Liver (tissue), 9 donors: ENCODE data around the gene LAMA2. TPM values are rescaled to one million over a fixed set of nuclear protein-coding genes. Genes with fewer than 3 reads are reported as not detected.

Source experiments
- DNase-seq: peaks from one replicate; pipeline ENCODE4 v3.0.0-alpha.2; 2017; ENCODE audit warnings: low spot score
- H3K27ac ChIP-seq, 2 donors: one replicate each; pipeline ENCODE4 v1.7.0; 2013; ENCODE audit warnings: inconsistent platforms in 2 of 2, low read length in 2 of 2, control low read depth in 1 of 2, low read depth in 1 of 2, mild to moderate bottlenecking in 1 of 2
- H3K27me3 ChIP-seq, 4 donors: one replicate each; pipeline versions ENCODE4 v1.6.1 to v1.7.0; 2013; ENCODE audit warnings: low read length in 3 of 4, inconsistent platforms in 1 of 4, mild to moderate bottlenecking in 1 of 4, moderate library complexity in 1 of 4; ENCODE audit not compliant: control insufficient read depth in 4 of 4, insufficient read depth in 4 of 4
- H3K36me3 ChIP-seq, 4 donors: one replicate each; pipeline versions ENCODE4 v1.6.1 to v1.7.0; 2013; ENCODE audit warnings: low read length in 3 of 4, mild to moderate bottlenecking in 3 of 4, low read depth in 1 of 4, moderate library complexity in 1 of 4; ENCODE audit not compliant: control insufficient read depth in 4 of 4, insufficient read depth in 3 of 4
- H3K4me1 ChIP-seq, 4 donors: one replicate each; pipeline versions ENCODE4 v1.6.1 to v1.7.0; 2013; ENCODE audit warnings: low read length in 3 of 4, mild to moderate bottlenecking in 3 of 4, moderate library complexity in 1 of 4; ENCODE audit not compliant: control insufficient read depth in 4 of 4, insufficient read depth in 4 of 4
- H3K4me3 ChIP-seq, 3 donors: one replicate each; pipeline versions ENCODE4 v1.6.1 to v1.7.0; 2013; ENCODE audit warnings: low read length in 3 of 3, control low read depth in 1 of 3, low read depth in 1 of 3, mild to moderate bottlenecking in 1 of 3
- H3K9ac ChIP-seq, 2 donors: one replicate each; pipeline ENCODE4 v1.7.0; 2013; ENCODE audit warnings: low read length in 2 of 2, mild to moderate bottlenecking in 2 of 2, moderate library complexity in 2 of 2, control low read depth in 1 of 2, low read depth in 1 of 2
- H3K9me3 ChIP-seq, 4 donors: one replicate each; pipeline versions ENCODE4 v1.6.1 to v1.7.0; 2013; ENCODE audit warnings: low read length in 3 of 4; ENCODE audit not compliant: control insufficient read depth in 4 of 4
- ATF3 ChIP-seq: IDR thresholded peaks from 2 replicates; pipeline ENCODE4 v1.6.1; 2016; ENCODE audit warnings: antibody characterized with exemption
- CTCF ChIP-seq: fragments of 150-350 bp; IDR thresholded peaks from 2 replicates; pipeline ENCODE4 v1.5.1; 2017; ENCODE audit warnings: improper control_type of control experiment, low read depth, low read length; ENCODE audit not compliant: missing input control
- EGR1 ChIP-seq, 2 donors: IDR thresholded peaks; 2 replicates each; pipeline ENCODE4 v1.6.1; 2016 to 2018; ENCODE audit warnings: antibody characterized with exemption in 2 of 2, low read depth in 2 of 2
- FOXA1 ChIP-seq: IDR thresholded peaks from 2 replicates; pipeline ENCODE4 v1.6.1; 2016; ENCODE audit warnings: antibody characterized with exemption
- FOXA2 ChIP-seq: IDR thresholded peaks from 2 replicates; pipeline ENCODE4 v1.6.1; 2016; ENCODE audit warnings: antibody characterized with exemption
- GABPA ChIP-seq, 2 donors: IDR thresholded peaks in 1 of 2; conservative IDR thresholded peaks in 1 of 2; 2 replicates each; pipeline ENCODE4 v1.6.1; 2016; ENCODE audit warnings: antibody characterized with exemption in 2 of 2, mild to moderate bottlenecking in 1 of 2, moderate library complexity in 1 of 2
- HNF4A ChIP-seq, 2 donors: conservative IDR thresholded peaks; 2 replicates each; pipeline ENCODE4 v1.6.1; 2016; ENCODE audit warnings: antibody characterized with exemption in 2 of 2, mild to moderate bottlenecking in 2 of 2
- HNF4G ChIP-seq: IDR thresholded peaks from 2 replicates; pipeline ENCODE4 v1.6.1; 2016; ENCODE audit warnings: antibody characterized with exemption
- JUND ChIP-seq, 2 donors: IDR thresholded peaks; 2 replicates each; pipeline ENCODE4 v1.6.1; 2016; ENCODE audit warnings: antibody characterized with exemption in 2 of 2
- MAX ChIP-seq: IDR thresholded peaks from 2 replicates; pipeline ENCODE4 v1.6.1; 2016; ENCODE audit warnings: antibody characterized with exemption
- NR2F2 ChIP-seq: IDR thresholded peaks from 2 replicates; pipeline ENCODE4 v1.6.1; 2016; ENCODE audit warnings: antibody characterized with exemption
- RAD21 ChIP-seq, 2 donors: IDR thresholded peaks; 2 replicates each; pipeline ENCODE4 v1.6.1; 2016; ENCODE audit warnings: antibody characterized with exemption in 2 of 2, mild to moderate bottlenecking in 2 of 2
- REST ChIP-seq: IDR thresholded peaks from 2 replicates; pipeline ENCODE4 v1.6.1; 2016; ENCODE audit warnings: antibody characterized with exemption, mild to moderate bottlenecking
- SP1 ChIP-seq: IDR thresholded peaks from 2 replicates; pipeline ENCODE4 v1.6.1; 2018; ENCODE audit warnings: antibody characterized with exemption, mild to moderate bottlenecking
- TAF1 ChIP-seq: conservative IDR thresholded peaks from 2 replicates; pipeline ENCODE4 v1.6.1; 2016; ENCODE audit warnings: antibody characterized with exemption, mild to moderate bottlenecking
- YY1 ChIP-seq: IDR thresholded peaks from 2 replicates; pipeline ENCODE4 v1.6.1; 2016; ENCODE audit warnings: antibody characterized with exemption, mild to moderate bottlenecking
- ZBTB33 ChIP-seq: IDR thresholded peaks from 2 replicates; pipeline ENCODE4 v1.6.1; 2016; ENCODE audit warnings: antibody characterized with exemption
- WGBS: extraction: QIAGEN DNeasy Blood & Tissue Kit; methylation state at CpG from one replicate; pipeline ENCODE4 v1.1.7; 2013; 5-methylcytosine and 5-hydroxymethylcytosine counted together
- polyA plus RNA-seq, 2 donors: library from polyadenylated mRNA; stranded (reverse) in 1 of 2; unstranded in 1 of 2; fragments of 200-250 nt in 1 of 2; fragments of >200 nt in 1 of 2; fragmentation: Nextera tagmentation in 1 of 2; extraction: Ambion mirVana in 1 of 2; gene quantifications; one replicate each; pipeline versions ENCODE4 v1.2.1 to v1.2.3, GENCODE V29; 2013 to 2015
- total RNA-seq, 2 donors: library from RNA; depleted of rRNA; stranded (reverse); fragments of >200 nt; gene quantifications; one replicate each; pipeline ENCODE4 v1.2.3, GENCODE V29; 2014
- donor health status: healthy.
- donor health status: healthy.
- donor health status: healthy.
- donor health status: healthy.
- donor health status: healthy.

Gene LAMA2
- total and polyA plus RNA-seq, 4 donors: 1.3 to 17.0 (median 3.0) TPM

GRCh38 chr6:129360682-129360955 is 477.7 kb downstream of the LAMA2 start:
- Histone ChIP-seq H3K27me3 (no peaks in the 10 kb centered on the region), H3K27ac (no peak overlapping the region), H3K9me3 (no peaks in the 10 kb centered on the region), H3K4me1 (no peaks in the 10 kb centered on the region), H3K36me3 (no peaks in the 10 kb centered on the region), H3K9ac (no peak overlapping the region), H3K4me3 (no peak overlapping the region)
- 70% methylated on average over 2 of the region's 2 CpGs for whole genome bisulfite sequencing
- TF ChIP-seq CTCF (no peak), ZBTB33 (no peak), YY1 (no peak), NR2F2 (no peak), HNF4G (no peak), EGR1 (IDR thresholded peaks at IDR 0.05; ENCODE audit: low read depth in 2 of 2) (no peak), ATF3 (no peak), RAD21 (IDR thresholded peaks at IDR 0.05) (no peak), FOXA2 (no peak), TAF1 (no peak), HNF4A (conservative IDR thresholded peaks at IDR 0.05) (no peak), MAX (no peak), GABPA (IDR thresholded peaks at IDR 0.05 in 1 of 2, conservative IDR thresholded peaks at IDR 0.05 in 1 of 2) (no peak), REST (no peak)
- DNase-seq: no peak

GRCh38 chr6:129364037-129364436 is 481.1 kb downstream of the LAMA2 start:
- Histone ChIP-seq H3K27me3 (no peaks in the 10 kb centered on the region), H3K4me1 (no peaks in the 10 kb centered on the region), H3K27ac (no peak overlapping the region), H3K9ac (no peak overlapping the region), H3K4me3 (no peak overlapping the region), H3K36me3 (no peaks in the 10 kb centered on the region), H3K9me3 (no peaks in the 10 kb centered on the region)
- TF ChIP-seq REST: no peak
- no peak for TF ChIP-seq JUND (IDR thresholded peaks at IDR 0.05)
- TF ChIP-seq RAD21 (IDR thresholded peaks at IDR 0.05): no peak
- no peak for TF ChIP-seq GABPA (IDR thresholded peaks at IDR 0.05 in 1 of 2, conservative IDR thresholded peaks at IDR 0.05 in 1 of 2)
- TF ChIP-seq HNF4G: no peak
- TF ChIP-seq FOXA1: no peak
- TF ChIP-seq NR2F2: no peak
- TF ChIP-seq ZBTB33: no peak
- no peak for TF ChIP-seq YY1
- TF ChIP-seq MAX: no peak
- no peak for TF ChIP-seq HNF4A (conservative IDR thresholded peaks at IDR 0.05)
- TF ChIP-seq SP1: no peak
- DNase-seq: no peak
- 86% methylated on average over 3 of the region's 3 CpGs for WGBS
